A549 (cell line): ENCODE data around the gene CMBL. TPM values are rescaled to one million over a fixed set of nuclear protein-coding genes. Genes with fewer than 3 reads are reported as not detected.

Experiments used
- ATAC-seq, 2 experiments: fragments of 200-7000 bp in 1 of 2; fragments of >200 bp in 1 of 2; cut with Nextera tagmentation in 1 of 2; cut with Tn5 transposase in 1 of 2; 3 replicates each; pipeline versions ENCODE4 v1.8.0 to v1.9.1; 2018 to 2020; ENCODE audit warnings: mild to moderate bottlenecking in 1 of 2, moderate library complexity in 1 of 2
- CTCF ChIA-PET: fragments of 300-600 bp; sonication (Branson Sonifier 250); formaldehyde crosslinking; extraction: SDS; loops from one replicate; lab custom pipeline; 2021; ENCODE audit warnings: antibody characterized with exemption, inconsistent platforms; lab: Yijun Ruan, JAX
- POLR2A ChIA-PET: fragments of 350-600 bp; formaldehyde crosslinking; extraction: SDS; loops from one replicate; lab custom pipeline; 2021; ENCODE audit warnings: antibody characterized with exemption, inconsistent platforms; lab: Yijun Ruan, JAX
- DNase-seq, 2 experiments: peaks; one replicate each; pipeline versions ENCODE4 v3.0.0 to v3.0.0-alpha.2; 2011 to 2016; ENCODE audit warnings: low read depth in 1 of 2, low spot score in 1 of 2
- FAIRE-seq: peaks from 2 replicates; lab custom pipeline; 2011; peaks lifted over from hg19 to GRCh38; lab: Jason Lieb, UNC
- H3K27ac ChIP-seq, 2 experiments: fragments of >200 bp; sonication (Bioruptor Twin); formaldehyde crosslinking; 3 replicates each; pipeline ENCODE4 v1.5.1; 2016 to 2017
- H3K4me1 ChIP-seq: fragments of >200 bp; sonication (Bioruptor Twin); formaldehyde crosslinking; 3 replicates; pipeline ENCODE4 v1.6.1; 2016
- H3K4me2 ChIP-seq: fragments of >200 bp; sonication (Bioruptor Twin); formaldehyde crosslinking; 3 replicates; pipeline ENCODE4 v1.6.1; 2016
- H3K4me3 ChIP-seq: fragments of >200 bp; sonication (Bioruptor Twin); formaldehyde crosslinking; 3 replicates; pipeline ENCODE4 v1.5.1; 2016
- H3K9me3 ChIP-seq: fragments of >200 bp; sonication (Bioruptor Twin); formaldehyde crosslinking; 3 replicates; pipeline ENCODE4 v1.6.1; 2016
- CEBPB ChIP-seq, 2 experiments: fragments of >200 bp in 1 of 2; sonication (Bioruptor Twin) in 1 of 2; formaldehyde crosslinking in 1 of 2; IDR thresholded peaks; 2 replicates each; pipeline ENCODE4 v1.6.1; 2012 to 2016
- CHD2 ChIP-seq: fragments of 150-350 bp; IDR thresholded peaks from 2 replicates; pipeline ENCODE4 v1.6.1; 2014; ENCODE audit warnings: low read length; ENCODE audit not compliant: partially characterized antibody
- EHMT2 ChIP-seq: fragments of 200-600 bp; sonication (generic); IDR thresholded peaks from 2 replicates; pipeline ENCODE4 v1.6.1; 2016; ENCODE audit warnings: antibody characterized with exemption, low read depth, mild to moderate bottlenecking, moderate library complexity
- EP300 ChIP-seq, 2 experiments: fragments of >200 bp; sonication (Bioruptor Twin); formaldehyde crosslinking; IDR thresholded peaks; 2 replicates in 1 of 2; 3 replicates in 1 of 2; pipeline ENCODE4 v1.6.1; 2016 to 2017
- ESRRA ChIP-seq: fragments of 150-350 bp; IDR thresholded peaks from 2 replicates; pipeline ENCODE4 v1.6.1; 2014; ENCODE audit warnings: mild to moderate bottlenecking, low read length, borderline replicate concordance
- FOSB ChIP-seq: fragments of 250-450 bp; sonication (Bioruptor Pico); IDR thresholded peaks from 2 replicates; pipeline ENCODE4 v1.5.0; 2020; ENCODE audit warnings: mild to moderate bottlenecking, moderate library complexity
- FOXS1 ChIP-seq: fragments of 250-450 bp; sonication (Bioruptor Pico); IDR thresholded peaks from 2 replicates; pipeline ENCODE4 v1.5.0; 2020; ENCODE audit warnings: mild to moderate bottlenecking, moderate library complexity
- HEYL ChIP-seq: fragments of 250-450 bp; sonication (Bioruptor Pico); IDR thresholded peaks from 2 replicates; pipeline ENCODE4 v1.8.0; 2021; ENCODE audit warnings: mild to moderate bottlenecking, moderate library complexity
- HOXB13 ChIP-seq: fragments of 250-450 bp; sonication (Bioruptor Pico); IDR thresholded peaks from 2 replicates; pipeline ENCODE4 v1.5.0; 2020; ENCODE audit warnings: low read depth, mild to moderate bottlenecking, moderate library complexity
- JUN ChIP-seq, 2 experiments: fragments of >200 bp; sonication (Bioruptor Twin); formaldehyde crosslinking; IDR thresholded peaks; 2 replicates in 1 of 2; 3 replicates in 1 of 2; pipeline ENCODE4 v1.6.1; 2016 to 2017
- MAFK ChIP-seq: fragments of 450-650 bp; IDR thresholded peaks from 2 replicates; pipeline ENCODE4 v1.6.1; 2014; ENCODE audit not compliant: partially characterized antibody
- MAZ ChIP-seq: fragments of 150-350 bp; IDR thresholded peaks from 2 replicates; pipeline ENCODE4 v1.6.1; 2014; ENCODE audit warnings: antibody characterized with exemption, low read depth, low read length, borderline replicate concordance
- POLR2AphosphoS2 ChIP-seq: conservative IDR thresholded peaks from 2 replicates; pipeline ENCODE4 v1.6.1; 2012; ENCODE audit warnings: low read length, improper control_type of control experiment, inconsistent platforms
- RARB ChIP-seq: fragments of 250-450 bp; sonication (Bioruptor Pico); IDR thresholded peaks from 2 replicates; pipeline ENCODE4 v1.8.0; 2021; ENCODE audit warnings: mild to moderate bottlenecking, moderate library complexity
- RCOR1 ChIP-seq: fragments of 150-350 bp; IDR thresholded peaks from 2 replicates; pipeline ENCODE4 v1.6.1; 2014; ENCODE audit warnings: antibody characterized with exemption, low read length, low read depth
- SMC3 ChIP-seq: fragments of >200 bp; sonication (Bioruptor Twin); formaldehyde crosslinking; IDR thresholded peaks from 3 replicates; pipeline ENCODE4 v1.6.1; 2018; ENCODE audit warnings: inconsistent platforms
- ZSCAN20 ChIP-seq: fragments of 250-450 bp; sonication (Bioruptor Pico); IDR thresholded peaks from 2 replicates; pipeline ENCODE4 v1.8.0; 2022; ENCODE audit warnings: mild to moderate bottlenecking, moderate library complexity
- WGBS: methylation state at CpG from one replicate; pipeline ENCODE4 v1.1.6; 2017; ENCODE audit errors: missing lambda C conversion rate; 5-methylcytosine and 5-hydroxymethylcytosine counted together
- polyA plus RNA-seq, 4 experiments: library from polyadenylated mRNA; depleted of rRNA in 3 of 4; stranded (reverse); fragments of >200 nt; fragmentation: RNase III in 1 of 4; extraction: RNeasy Plus Mini Kit Qiagen cat#74134 plus additional on column Dnase treatment in 1 of 4; gene quantifications; 2 replicates in 3 of 4; 3 replicates in 1 of 4; pipeline ENCODE4 v1.2.3, GENCODE V29; 2011 to 2017
- TF ChIP-seq, protein P1 (sequence below): IDR thresholded peaks from 2 replicates; pipeline ENCODE4 v1.6.1; 2012
- TF ChIP-seq, protein P2 (sequence below): fragments of >200 bp; sonication (Bioruptor Twin); formaldehyde crosslinking; IDR thresholded peaks from 3 replicates; pipeline ENCODE4 v1.6.1; 2016
- TF ChIP-seq, protein P3 (sequence below): fragments of >200 bp; sonication (Bioruptor Twin); formaldehyde crosslinking; IDR thresholded peaks from 2 replicates; pipeline ENCODE4 v1.6.1; 2016
- TF ChIP-seq, protein P4 (sequence below): fragments of 250-450 bp; sonication (Bioruptor Pico); IDR thresholded peaks from 2 replicates; pipeline ENCODE4 v1.5.0; 2021; ENCODE audit warnings: mild to moderate bottlenecking, moderate library complexity, borderline replicate concordance
- TF ChIP-seq, protein P5 (sequence below): fragments of 200-600 bp; sonication (generic); IDR thresholded peaks from 2 replicates; pipeline ENCODE4 v1.6.1; 2016; ENCODE audit warnings: antibody characterized with exemption, mild to moderate bottlenecking, moderate library complexity
- TF ChIP-seq, protein P6 (sequence below): fragments of 250-450 bp; sonication (Bioruptor Pico); IDR thresholded peaks from 2 replicates; pipeline ENCODE4 v1.5.0; 2020; ENCODE audit warnings: low read depth, mild to moderate bottlenecking, moderate library complexity

CMBL gene
- polyA plus RNA-seq, 2 of the 4 experiments (the other 2 are of a cell fraction): 23.5 to 32.6 TPM

DNA sequence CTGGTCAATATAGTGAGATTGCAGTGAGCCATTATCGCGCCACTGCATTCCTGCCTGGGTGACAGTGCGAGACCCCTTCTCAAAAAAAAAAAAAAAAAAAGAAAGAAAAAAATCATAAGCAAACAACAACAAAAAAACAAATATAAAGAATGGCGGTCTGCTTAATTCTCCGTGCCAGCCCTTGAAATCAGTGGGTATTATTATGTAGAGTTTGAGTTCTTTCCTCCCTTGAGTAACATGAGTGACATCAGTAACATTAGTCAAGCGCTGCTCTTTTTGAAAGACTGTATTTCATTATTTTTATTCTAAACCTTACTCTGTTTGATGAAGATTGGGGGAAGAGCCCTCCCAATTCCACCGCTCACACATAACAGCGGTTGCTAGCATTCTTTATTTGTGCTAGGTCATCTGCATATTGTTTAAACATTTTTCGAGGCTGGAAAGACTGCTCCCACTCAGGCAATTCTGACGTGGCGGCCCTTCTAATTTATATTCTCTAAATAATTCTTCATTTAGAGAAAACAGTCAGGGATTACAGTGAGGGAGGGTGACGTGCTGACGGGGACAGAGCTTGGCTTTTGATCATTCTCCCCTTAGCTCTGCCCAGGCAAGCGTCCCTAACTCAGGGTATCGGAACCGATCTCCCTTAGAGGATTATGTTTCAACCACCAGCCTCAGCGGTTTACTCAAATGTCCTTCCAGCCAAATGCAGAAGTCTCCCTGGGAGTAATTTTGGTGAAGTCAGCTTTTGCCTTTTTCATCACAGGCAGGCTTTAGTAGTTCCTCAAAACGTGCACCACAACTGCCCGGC lies 44.9 kb upstream of the CMBL start:
- FAIRE-seq (no peak), DNase-seq (no peak), ATAC-seq (peak; percentile 14 to 19; a peak in 4 of 6 replicates)
- Histone ChIP-seq H3K4me3 (peak overlapping the region; percentile 91), H3K4me2 (peak overlapping the region; percentile 94), H3K9me3 (no peaks in the 10 kb centered on the region), H3K4me1 (peaks cover 24% of the 10 kb centered on the region), H3K27ac (peak overlapping the region; percentile 97 to 99)
- WGBS: 49% methylated on average over 17 of the region's 19 CpGs
- ChIA-PET CTCF (interaction anchor here (0.5 to 1.6 kb wide), 4 partner anchors 10 to 111 kb away, joined by 3 to 6 read pairs (median 3); no protein-coding TSS in a partner anchor), POLR2A (interaction anchor here (0.6 to 1.6 kb wide), 24 partner anchors 9 to 481 kb away, joined by 3 to 19 read pairs (median 5); partner anchors contain the start of genes ATPSCKMT and CCT5)
- TF ChIP-seq CEBPB (IDR thresholded peaks at IDR 0.05) (no peak), EHMT2 (no peak), SMC3 (no peak), CHD2 (peak; percentile 8)
- TF ChIP-seq, protein P1, sequence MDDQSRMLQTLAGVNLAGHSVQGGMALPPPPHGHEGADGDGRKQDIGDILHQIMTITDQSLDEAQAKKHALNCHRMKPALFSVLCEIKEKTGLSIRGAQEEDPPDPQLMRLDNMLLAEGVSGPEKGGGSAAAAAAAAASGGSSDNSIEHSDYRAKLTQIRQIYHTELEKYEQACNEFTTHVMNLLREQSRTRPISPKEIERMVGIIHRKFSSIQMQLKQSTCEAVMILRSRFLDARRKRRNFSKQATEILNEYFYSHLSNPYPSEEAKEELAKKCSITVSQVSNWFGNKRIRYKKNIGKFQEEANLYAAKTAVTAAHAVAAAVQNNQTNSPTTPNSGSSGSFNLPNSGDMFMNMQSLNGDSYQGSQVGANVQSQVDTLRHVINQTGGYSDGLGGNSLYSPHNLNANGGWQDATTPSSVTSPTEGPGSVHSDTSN: no peak
- TF ChIP-seq, protein P2, sequence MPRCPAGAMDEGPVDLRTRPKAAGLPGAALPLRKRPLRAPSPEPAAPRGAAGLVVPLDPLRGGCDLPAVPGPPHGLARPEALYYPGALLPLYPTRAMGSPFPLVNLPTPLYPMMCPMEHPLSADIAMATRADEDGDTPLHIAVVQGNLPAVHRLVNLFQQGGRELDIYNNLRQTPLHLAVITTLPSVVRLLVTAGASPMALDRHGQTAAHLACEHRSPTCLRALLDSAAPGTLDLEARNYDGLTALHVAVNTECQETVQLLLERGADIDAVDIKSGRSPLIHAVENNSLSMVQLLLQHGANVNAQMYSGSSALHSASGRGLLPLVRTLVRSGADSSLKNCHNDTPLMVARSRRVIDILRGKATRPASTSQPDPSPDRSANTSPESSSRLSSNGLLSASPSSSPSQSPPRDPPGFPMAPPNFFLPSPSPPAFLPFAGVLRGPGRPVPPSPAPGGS: no peak
- TF ChIP-seq, protein P3, sequence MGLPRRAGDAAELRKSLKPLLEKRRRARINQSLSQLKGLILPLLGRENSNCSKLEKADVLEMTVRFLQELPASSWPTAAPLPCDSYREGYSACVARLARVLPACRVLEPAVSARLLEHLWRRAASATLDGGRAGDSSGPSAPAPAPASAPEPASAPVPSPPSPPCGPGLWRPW: no peak

DNA sequence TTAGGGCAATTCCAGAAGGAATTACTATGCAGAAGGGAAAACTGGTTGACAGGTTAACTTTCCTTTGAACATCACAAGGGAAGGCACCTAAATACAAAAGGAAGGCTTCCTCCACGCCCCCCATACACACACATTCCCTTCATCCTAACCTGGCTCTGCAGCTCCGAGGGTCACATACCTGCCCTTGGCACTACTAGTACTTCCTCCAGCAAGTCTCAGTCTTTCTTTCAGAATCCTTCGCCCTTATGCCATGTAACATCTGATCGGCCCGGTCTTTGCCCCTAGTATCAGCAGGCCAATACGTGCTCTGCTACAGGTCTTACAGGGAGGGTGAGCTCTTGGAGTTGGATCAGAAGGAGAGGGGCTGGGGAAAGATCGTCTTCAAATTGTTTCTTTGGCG lies 44.2 kb upstream of the CMBL start:
- ChIA-PET POLR2A (no interaction called here), CTCF (no interaction called here)
- peaks cover 17% of the 10 kb centered on the region; the same call in 2 of the 3 replicates for H3K4me1 ChIP-seq
- no peak for DNase-seq
- peak overlapping the region; percentile 94; the same call in 2 of the 3 replicates for H3K4me2 ChIP-seq
- TF ChIP-seq, protein P4, sequence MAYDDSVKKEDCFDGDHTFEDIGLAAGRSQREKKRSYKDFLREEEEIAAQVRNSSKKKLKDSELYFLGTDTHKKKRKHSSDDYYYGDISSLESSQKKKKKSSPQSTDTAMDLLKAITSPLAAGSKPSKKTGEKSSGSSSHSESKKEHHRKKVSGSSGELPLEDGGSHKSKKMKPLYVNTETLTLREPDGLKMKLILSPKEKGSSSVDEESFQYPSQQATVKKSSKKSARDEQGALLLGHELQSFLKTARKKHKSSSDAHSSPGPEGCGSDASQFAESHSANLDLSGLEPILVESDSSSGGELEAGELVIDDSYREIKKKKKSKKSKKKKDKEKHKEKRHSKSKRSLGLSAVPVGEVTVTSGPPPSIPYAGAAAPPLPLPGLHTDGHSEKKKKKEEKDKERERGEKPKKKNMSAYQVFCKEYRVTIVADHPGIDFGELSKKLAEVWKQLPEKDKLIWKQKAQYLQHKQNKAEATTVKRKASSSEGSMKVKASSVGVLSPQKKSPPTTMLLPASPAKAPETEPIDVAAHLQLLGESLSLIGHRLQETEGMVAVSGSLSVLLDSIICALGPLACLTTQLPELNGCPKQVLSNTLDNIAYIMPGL (CRISPR knock-in tag): no peak
- TF ChIP-seq SMC3 (no peak), JUN (IDR thresholded peaks at IDR 0.05) (no peak), HEYL (no peak), MAZ (no peak), ZSCAN20 (CRISPR knock-in tag) (no peak), RCOR1 (no peak), RARB (CRISPR knock-in tag) (no peak), EHMT2 (no peak), MAFK (no peak), FOXS1 (CRISPR knock-in tag) (no peak), ESRRA (no peak), POLR2AphosphoS2 (no peak), HOXB13 (CRISPR knock-in tag) (no peak), EP300 (IDR thresholded peaks at IDR 0.05) (no peak), FOSB (CRISPR knock-in tag) (no peak)
- TF ChIP-seq, protein P5, sequence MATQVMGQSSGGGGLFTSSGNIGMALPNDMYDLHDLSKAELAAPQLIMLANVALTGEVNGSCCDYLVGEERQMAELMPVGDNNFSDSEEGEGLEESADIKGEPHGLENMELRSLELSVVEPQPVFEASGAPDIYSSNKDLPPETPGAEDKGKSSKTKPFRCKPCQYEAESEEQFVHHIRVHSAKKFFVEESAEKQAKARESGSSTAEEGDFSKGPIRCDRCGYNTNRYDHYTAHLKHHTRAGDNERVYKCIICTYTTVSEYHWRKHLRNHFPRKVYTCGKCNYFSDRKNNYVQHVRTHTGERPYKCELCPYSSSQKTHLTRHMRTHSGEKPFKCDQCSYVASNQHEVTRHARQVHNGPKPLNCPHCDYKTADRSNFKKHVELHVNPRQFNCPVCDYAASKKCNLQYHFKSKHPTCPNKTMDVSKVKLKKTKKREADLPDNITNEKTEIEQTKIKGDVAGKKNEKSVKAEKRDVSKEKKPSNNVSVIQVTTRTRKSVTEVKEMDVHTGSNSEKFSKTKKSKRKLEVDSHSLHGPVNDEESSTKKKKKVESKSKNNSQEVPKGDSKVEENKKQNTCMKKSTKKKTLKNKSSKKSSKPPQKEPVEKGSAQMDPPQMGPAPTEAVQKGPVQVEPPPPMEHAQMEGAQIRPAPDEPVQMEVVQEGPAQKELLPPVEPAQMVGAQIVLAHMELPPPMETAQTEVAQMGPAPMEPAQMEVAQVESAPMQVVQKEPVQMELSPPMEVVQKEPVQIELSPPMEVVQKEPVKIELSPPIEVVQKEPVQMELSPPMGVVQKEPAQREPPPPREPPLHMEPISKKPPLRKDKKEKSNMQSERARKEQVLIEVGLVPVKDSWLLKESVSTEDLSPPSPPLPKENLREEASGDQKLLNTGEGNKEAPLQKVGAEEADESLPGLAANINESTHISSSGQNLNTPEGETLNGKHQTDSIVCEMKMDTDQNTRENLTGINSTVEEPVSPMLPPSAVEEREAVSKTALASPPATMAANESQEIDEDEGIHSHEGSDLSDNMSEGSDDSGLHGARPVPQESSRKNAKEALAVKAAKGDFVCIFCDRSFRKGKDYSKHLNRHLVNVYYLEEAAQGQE: no peak
- TF ChIP-seq, protein P2: no peak
- TF ChIP-seq, protein P6, sequence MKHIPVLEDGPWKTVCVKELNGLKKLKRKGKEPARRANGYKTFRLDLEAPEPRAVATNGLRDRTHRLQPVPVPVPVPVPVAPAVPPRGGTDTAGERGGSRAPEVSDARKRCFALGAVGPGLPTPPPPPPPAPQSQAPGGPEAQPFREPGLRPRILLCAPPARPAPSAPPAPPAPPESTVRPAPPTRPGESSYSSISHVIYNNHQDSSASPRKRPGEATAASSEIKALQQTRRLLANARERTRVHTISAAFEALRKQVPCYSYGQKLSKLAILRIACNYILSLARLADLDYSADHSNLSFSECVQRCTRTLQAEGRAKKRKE (CRISPR knock-in tag): no peak
- WGBS: 90% methylated on average over 8 of the region's 8 CpGs
- no peaks in the 10 kb centered on the region for H3K9me3 ChIP-seq
- no peak for FAIRE-seq
- ATAC-seq: no peak
- no peak overlapping the region for H3K4me3 ChIP-seq
- H3K27ac ChIP-seq: no peak overlapping the region
